HT1080 (cell line): Measurements from ENCODE around the gene HM13. TPM values are rescaled to one million over a fixed set of nuclear protein-coding genes. Genes with fewer than 3 reads are reported as not detected.
A peak's percentile ranks its signal among the peaks of the same experiment; 100 is the strongest.
"Not testable (repeated sequence)": the region's sequence is repeated elsewhere in the genome, so short reads cannot be mapped to it uniquely, and the experiment has no call there.

Experiments used
- DNase-seq: peaks from one replicate; pipeline ENCODE4 v3.0.0-alpha.2; 2015; ENCODE audit warnings: low read depth
- polyA plus RNA-seq, 2 experiments: library from polyadenylated mRNA; depleted of rRNA; stranded (reverse); fragments of >200 nt; gene quantifications; 2 replicates each; pipeline ENCODE4 v1.2.3, GENCODE V29; 2015
- total RNA-seq: library from RNA; depleted of rRNA; stranded (reverse); fragments of >200 nt; shearing (Covaris generic); gene quantifications from 2 replicates; pipeline ENCODE4 v1.2.3, GENCODE V29; 2014; rRNA removed

HM13 gene, protein sequence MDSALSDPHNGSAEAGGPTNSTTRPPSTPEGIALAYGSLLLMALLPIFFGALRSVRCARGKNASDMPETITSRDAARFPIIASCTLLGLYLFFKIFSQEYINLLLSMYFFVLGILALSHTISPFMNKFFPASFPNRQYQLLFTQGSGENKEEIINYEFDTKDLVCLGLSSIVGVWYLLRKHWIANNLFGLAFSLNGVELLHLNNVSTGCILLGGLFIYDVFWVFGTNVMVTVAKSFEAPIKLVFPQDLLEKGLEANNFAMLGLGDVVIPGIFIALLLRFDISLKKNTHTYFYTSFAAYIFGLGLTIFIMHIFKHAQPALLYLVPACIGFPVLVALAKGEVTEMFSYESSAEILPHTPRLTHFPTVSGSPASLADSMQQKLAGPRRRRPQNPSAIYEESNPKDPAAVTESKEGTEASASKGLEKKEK
- total RNA-seq = 64.3 and 83.5 TPM in 2 replicates
- polyA plus RNA-seq (2015; cell fraction: cytosol; rRNA removed) = 193 and 201 TPM in 2 replicates
- polyA plus RNA-seq (2015; cell fraction: nucleus; rRNA removed) = 243 and 272 TPM in 2 replicates

GRCh38 chr20:31514154-31515071 lies at the start of gene HM13:
TSS of gene HM13 (plus strand) at chr20:31514442. CDS start at chr20:31514552, 110 bp downstream.
- DNase-seq = peak; percentile 88

DNA sequence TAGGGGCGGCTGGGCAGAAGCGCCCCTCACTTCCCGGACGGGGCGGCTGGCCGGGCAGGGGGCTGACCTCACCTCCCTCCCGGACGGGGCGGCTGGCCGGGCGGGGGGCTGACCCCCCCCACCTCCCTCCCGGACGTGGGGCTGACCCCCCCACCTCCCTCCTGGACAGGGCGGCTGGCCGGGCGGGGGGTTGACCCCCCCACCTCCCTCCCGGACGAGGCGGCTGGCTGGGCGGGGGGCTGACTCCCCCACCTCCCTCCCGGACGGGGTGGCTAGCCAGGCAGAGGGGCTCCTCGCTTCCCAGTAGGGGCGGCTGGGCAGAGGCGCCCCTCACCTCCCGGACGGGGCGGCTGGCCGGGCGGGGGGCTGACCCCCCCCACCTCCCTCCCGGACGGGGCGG lies 43.3 kb upstream of the HM13 start:
- not testable (repeated sequence) for DNase-seq

DNA sequence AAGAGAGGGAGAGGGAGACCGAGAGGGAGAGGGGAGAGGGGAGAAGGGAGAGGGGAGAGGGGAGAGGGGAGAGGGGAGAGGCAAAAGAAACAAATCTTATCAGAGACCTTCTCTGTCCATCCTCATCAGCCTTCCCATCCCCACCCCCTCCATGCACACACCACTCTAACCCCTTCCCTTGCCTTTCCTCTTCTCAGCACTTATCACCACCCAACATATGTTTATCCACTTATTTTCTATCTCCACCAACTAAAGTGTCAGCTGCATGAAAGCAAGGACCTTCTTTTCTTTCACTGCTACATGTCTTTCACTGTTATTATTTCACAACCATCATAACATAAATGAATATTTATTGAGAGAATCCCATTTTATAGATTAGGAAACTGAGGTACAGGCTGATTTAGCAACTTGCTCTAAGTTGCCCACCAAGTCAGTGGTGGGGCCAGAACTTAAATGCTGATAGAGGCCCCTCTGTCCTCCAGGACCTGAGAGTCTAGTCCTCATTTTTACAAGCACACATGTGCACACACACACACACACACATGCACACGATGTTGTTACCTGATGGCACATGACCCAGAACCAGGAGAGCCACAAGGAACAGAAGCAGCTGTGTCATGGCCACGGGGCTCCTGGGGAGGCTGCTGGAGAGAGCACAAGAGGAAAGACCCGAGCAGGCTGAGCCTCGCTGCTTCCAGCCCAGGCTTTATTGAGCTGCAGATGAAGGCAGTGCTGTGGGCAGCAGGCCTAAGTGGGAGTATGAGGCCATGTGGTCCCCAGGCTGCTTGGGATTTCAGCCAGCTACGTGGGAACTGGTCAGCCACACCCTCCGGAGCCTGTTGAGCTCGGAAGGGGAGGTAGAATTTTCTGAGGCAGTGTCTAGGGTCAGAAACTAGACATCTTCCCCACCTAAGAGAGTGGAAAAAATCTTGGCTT lies 41.6 kb upstream of the HM13 start:
- DNase-seq = no peak

DNA sequence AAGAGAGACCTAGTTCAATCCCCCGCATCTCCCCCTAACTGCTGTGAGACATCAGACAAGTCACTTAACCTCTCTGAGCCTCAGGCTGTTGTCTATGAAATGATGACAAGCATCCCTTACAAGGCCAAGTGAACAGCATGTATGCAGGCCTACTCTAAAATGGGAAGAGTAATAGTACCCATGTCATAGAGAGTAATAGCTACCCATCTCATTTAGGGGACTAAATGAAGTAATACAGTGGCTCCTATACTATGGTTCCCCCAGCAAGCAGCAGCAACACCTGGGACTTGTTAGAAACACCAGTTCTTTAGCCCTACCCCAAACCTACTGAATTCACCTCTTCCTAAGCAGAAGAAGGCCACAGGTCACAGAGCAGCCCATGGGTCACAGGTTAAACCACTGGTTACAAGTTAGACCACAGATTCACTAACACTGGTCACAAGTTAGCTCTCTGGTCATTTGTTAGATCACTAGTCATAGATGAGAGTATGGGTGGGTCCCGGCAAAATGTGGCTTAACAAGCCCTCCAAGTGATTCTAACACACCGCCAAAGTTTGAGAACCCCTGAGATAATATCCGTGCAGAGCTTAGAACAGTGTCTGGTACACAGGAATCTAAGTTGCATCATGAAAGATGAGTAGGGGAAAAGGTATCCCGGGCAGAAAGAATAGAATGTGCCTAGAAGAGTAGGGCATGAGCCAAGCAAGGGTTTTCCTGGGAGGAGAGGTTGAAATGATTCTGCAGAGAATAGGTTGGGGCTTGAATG lies 40.7 kb upstream of the HM13 start:
- no peak for DNase-seq

- no peak for DNase-seq
Observed at GRCh38 chr20:31474097-31474436, 40.2 kb upstream of the HM13 start.

DNA sequence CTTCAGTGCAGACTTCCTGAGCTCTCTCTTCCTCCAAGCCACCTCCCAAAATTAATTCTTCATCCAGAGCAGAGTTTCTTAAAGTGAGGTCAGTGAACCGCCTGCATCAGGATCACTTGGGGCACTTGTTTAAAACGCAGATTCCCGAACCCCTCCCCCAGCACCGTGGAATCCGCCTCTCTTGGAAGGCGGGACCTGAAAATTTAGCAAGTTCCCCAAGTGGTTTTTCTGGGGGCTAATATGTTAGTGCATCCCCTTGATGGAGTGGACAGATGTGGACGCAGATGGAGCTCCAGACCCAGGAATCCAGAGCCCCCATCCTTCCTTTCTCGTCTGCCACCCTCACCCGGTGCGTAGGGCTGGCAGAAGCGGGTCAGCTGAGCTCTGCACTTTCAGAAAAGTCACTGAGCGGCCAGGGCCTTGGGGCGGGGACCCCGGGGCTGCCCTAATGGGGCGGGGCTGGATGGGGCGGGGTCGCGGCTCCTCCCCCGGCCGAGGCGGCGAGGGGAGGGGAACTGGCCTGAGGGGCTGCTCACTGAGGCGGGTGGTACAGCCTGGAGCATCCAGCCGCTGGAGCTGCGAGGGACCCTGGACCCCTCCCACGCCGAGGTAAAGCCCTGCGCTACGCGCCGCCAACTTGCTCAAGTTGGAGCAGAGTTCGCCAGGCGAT lies 39.3 kb upstream of the HM13 start, which contains the start of the genes DEFB124 and REM1:
DEFB124 (minus strand) TSS at position 370 of the 670 bp plus-strand sequence. CDS start 2,114 bp downstream, outside the sequence.
REM1 (plus strand) TSS at position 531 of the 670 bp plus-strand sequence. CDS start 1,158 bp downstream, outside the sequence.
- no peak for DNase-seq

GRCh38 chr20:31475472-31476293 lies 38.6 kb upstream of the HM13 start:
- DNase-seq = no peak

GRCh38 chr20:31476294-31476585 lies 38.0 kb upstream of the HM13 start:
- no peak for DNase-seq

DNA sequence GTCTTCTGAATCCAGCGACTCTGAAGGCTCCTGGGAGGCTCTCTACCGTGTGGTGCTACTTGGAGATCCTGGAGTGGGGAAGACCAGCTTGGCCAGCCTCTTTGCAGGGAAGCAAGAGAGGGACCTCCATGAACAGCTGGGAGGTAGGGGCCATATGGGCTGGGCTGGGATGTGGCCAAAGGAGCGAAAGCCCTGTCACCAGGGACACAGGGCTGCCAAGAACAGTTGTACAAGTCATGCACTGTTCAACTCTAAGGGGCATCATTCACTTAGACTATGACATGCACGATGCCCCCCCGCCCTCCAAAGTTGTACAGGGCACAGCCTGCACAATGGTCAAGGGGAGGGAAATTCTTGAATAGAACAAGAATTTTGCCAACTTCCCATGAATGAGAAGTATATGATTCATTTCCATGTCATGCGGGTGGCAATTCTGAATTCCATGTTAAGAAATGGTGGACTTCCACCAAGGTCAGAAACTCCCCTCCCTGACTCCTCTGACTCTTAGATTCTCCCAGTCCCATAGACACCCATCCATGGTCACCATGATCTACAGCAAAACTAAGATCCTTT lies 37.5 kb upstream of the HM13 start:
- DNase-seq = peak; percentile 23

DNA sequence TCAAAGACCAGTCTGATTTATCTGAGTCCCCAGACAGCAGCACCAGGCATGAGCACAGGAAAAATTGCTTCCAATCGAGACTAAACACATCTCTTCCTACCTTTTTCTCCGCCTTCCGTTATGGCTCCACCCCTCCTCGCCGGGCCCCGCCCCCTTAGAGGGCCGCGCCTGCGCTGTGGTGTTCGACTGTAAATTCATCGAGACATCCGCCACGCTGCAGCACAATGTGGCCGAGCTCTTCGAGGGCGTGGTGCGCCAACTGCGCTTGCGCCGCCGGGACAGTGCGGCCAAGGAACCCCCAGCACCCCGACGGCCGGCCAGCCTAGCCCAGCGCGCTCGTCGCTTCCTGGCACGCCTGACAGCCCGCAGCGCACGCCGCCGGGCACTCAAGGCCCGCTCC lies 30.2 kb upstream of the HM13 start:
- DNase-seq = no peak

DNA sequence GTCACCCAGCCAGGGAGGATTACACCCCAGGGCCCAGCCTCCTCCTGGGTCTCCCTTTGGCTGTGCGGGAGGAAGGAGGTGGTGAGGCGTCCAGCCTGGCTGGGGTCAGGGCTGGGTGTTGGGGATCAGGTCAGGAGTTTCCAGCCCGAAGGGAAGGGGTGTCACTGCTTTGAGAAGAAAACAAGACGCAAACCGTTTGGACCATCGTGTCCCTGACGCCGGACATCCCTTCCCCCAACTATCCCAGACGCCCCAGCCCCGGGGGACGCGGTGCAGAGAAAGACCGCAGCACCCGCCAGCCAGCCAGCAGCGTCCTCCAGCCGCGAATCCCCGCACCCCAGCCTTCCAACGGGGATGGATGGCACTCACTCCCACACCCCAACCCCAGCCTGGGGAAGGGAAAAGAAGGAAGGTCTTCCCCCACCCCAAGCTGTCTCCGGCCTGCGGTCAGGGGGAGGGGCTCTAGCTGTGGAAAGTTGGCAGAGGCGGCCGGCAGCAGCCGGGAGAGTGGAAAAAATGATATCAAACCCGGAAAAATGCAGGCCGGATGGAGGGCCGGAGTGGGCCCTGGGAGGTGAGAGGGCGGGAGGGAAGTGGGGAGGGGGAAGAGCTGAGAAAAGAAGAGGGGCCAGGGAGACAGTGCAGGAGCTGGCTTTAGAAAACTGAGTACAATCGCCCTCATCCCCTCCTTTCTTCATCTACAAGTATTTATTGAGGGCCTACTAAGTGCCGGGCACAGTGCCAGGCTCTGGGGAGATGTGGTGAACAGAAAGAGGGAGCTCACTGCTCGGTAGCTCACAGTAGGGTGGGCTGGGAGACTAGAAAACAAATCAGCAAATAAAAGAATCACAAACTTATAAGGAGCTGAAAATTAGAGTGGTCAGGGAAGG lies 28.5 kb upstream of the HM13 start:
- no peak for DNase-seq

DNA sequence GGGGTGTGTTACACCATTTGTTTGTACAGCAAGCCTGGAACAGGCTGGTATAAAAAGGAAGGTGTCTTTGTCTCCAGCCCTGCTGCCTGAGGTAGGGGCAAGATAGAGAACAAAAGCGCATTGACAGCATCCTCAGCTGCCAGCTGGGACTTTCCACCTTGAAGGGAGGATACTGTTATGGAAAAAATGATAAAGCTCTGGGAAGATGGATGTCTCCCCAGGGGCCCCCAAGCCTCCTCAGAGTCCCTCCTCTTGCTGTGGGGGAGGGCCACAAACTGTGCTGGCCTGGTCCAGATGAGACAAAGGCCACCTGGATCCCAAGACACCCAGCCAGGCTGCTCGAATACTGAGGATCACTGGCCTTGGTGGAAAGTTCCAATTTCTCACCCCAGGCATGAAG lies 26.1 kb upstream of the HM13 start:
- DNase-seq = no peak

GRCh38 chr20:31489152-31489551 lies 25.1 kb upstream of the HM13 start:
- no peak for DNase-seq

GRCh38 chr20:31490752-31491151 lies 23.5 kb upstream of the HM13 start:
- no peak for DNase-seq

DNA sequence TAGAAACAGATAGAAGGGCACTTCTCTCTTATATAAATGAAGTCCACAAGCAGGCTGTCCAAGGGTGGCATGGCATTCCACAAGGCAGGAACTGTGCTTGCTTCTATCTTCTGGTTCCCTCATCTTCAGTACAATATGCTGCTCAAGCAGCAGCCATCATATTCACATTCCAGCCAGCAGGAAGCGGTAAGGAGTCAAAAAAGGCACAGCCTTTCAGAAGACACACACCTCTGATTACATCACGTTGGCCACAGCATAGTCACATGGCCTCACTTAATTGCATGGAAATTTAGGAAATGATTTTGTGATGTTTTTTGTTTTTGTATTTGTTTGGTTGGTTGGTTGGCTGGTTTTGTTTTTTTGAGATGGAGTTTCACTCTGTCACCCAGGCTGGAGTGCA lies 20.1 kb upstream of the HM13 start:
- DNase-seq = peak; percentile 63

DNA sequence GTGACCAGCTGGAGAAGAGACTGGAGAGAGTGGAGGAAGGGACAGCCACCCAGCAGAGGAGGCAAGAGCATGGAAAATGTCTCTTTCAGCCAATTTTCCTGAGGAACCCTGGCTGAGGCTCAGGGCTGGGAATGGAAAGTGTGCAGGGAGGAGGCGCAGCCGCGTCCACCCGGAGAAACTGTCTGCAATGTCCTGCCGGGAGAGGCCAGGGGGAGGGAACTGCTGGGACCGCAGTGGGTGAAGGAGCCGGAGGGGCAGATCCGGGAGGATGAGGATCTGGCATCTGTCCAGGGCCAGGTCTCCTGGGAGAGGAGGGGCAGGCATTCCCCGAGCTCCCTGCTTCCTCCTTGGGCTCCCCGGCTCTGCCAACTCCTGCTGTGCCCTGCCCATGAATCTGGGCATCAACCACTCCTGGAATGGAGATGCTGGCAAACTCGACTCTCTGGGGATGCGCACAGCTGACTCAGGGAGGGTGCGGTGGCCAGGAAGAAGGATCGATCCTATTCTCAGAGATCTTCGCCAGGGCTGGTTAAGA lies 17.4 kb upstream of the HM13 start:
- DNase-seq = peak; percentile 37
